HG03103 (cell line): ENCODE measurements around the gene RPRD1B.

Experiments used
- ATAC-seq: cut with Tn5 transposase; IDR thresholded peaks from one replicate; pipeline ENCODE4 v1.9.1; 2021; ENCODE audit warnings: low read depth; ENCODE audit not compliant: unreplicated experiment

Gene RPRD1B

DNA sequence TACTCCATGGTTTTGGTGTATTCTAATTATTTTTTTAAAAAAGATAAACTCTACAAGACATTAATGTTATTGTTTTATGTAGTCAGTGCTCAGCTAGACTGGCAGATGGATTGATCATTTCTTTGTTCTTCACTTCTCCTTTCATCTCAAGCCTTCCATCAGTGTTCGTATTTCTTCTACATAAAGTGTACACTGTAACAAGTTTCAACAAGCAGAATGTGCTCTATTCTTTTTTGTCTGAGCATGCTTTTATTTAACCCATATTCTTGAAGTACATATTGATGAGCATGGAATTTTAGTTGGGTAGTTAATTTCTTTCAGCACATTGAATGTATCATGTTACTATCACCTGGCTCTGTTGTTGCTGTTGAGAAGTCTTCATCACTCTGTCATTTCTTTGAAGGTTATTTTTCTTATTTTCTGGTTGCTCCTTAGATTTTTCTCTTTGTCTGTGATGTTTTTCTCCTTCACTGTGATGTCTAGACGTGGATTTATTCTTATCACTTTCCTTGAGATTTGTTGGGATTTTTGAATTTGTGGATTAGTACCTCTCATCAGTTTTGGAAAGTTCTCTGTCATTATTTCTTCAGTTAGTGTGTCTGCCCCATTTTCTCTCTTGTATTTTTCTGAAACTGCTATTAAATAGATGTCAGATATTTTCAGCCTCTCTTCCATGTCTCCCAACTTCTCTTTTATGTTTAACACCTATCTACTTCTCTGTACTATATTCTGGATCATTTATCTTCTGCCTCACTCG lies 83.0 kb downstream of the RPRD1B start:
- no peak for ATAC-seq

DNA sequence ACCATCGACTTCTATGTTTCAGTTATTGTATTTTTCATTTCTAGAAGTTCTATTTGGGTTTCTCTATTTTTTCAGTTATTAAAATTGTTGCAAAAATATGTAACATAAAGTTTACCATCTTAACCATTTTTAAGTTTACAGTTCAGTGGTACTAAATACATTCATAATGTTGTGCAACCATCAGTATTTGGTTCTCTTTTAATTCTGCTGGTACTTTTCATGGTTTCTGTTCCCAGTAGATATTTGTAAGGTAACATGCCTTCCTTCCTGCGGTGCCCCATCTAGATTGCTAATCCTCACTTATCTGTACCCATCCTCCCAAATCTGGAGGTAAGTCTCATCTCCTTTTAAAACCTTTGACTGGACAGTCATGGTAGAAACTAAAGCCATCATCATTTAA lies 83.7 kb downstream of the RPRD1B start:
- ATAC-seq, result no peak

DNA sequence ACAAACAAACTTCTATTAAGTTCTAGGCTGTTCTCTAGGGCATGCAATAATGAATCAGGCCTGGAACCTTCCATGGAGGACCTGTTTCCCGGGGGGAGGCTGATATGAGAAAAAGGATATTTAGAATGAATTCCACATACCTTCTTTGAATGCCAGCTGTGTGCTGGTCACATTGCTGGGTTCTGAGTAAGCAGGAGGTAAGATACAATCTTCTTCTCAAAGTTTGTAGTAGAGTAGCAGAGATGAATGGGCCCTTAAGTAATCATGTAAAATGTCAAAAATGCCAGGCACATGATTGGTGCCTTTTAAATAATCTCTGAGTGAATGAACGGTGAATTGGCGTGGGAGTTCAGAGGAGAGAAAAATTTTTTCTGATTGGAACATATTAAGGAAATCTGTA lies 84.1 kb downstream of the RPRD1B start:
- no peak for ATAC-seq

DNA sequence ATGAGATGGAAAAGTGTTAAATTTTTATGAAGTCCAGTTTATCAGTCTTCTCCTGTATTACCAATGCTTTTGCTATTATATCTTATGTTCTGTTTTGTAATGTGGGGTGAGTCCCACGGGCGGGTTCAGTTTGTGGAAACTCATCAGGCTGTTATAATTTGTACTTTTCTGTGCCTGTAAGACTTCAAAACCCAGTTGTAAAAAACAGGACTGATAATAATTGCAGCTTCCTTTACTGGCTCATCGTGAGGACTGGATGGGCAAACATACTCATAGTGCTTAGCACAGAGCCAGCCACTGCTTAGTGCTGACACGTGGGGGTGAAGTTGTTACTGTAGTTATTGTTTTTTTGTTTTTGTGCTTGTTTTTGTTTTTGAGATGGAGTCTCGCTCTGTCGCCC lies 85.9 kb downstream of the RPRD1B start:
- ATAC-seq, result no peak

DNA sequence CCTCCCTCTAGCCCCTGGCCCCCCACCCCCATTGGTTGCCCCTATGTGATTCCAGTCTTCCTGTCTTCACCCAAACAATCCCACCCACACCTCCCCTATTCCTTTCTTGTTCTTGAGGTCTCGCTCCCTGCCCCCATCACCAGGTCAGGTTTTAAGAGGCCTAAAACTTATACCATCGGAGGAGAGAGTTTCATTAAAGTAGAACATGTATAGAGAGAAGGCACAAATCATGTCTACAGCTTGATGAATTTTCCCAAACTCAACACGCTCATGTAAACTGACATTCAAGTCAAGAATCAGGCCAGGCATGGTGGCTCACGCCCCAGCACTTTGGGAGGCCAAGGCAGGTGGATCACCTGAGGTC lies 87.1 kb downstream of the RPRD1B start:
- no peak for ATAC-seq

DNA sequence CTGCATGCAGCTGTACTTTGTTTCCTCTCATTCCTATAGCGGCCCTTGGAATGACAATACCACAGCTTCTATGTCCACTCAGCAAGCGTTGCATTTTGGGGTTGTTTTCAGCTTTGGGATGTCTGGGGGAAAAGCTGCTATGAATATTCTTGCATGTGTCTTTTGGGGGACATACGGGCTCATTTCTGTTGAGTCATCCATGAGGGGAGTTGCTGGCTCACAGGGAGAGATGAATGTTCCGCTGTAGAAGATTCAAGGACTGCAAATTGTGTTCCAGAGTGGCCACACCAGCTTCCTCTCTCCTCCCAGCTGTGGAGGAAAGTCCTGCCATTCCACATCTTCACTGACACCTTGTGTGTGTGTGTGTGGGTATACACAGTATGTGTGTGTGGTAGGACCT lies 88.2 kb downstream of the RPRD1B start:
- no peak for ATAC-seq

DNA sequence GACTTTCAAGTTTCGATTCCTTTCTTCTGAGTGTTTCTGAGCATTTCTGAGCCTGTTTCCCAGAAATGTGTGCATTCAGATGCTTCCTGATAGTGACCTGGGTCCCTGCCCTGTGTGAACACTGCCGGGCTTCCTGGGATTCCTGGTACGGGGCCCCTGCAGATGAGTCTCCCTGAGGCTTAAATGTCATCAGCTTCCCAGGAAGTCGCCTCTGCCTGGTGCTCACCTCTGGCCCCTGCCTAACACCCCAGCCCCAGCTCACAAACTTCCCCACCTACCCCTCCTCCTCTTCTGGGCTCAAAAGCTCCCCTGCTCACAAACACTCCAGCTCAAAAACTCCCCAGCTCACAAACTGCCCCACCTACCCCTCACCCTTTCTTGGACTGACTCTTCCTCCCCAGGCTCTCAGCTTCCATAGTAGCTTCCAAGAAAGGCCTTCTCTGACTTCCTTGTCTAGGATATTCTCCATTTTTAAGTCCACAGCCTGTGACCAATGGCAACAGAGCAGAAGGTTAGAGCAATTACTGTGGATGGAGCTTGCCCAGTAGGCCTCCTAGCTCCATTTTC lies 89.6 kb downstream of the RPRD1B start:
- no peak for ATAC-seq

DNA sequence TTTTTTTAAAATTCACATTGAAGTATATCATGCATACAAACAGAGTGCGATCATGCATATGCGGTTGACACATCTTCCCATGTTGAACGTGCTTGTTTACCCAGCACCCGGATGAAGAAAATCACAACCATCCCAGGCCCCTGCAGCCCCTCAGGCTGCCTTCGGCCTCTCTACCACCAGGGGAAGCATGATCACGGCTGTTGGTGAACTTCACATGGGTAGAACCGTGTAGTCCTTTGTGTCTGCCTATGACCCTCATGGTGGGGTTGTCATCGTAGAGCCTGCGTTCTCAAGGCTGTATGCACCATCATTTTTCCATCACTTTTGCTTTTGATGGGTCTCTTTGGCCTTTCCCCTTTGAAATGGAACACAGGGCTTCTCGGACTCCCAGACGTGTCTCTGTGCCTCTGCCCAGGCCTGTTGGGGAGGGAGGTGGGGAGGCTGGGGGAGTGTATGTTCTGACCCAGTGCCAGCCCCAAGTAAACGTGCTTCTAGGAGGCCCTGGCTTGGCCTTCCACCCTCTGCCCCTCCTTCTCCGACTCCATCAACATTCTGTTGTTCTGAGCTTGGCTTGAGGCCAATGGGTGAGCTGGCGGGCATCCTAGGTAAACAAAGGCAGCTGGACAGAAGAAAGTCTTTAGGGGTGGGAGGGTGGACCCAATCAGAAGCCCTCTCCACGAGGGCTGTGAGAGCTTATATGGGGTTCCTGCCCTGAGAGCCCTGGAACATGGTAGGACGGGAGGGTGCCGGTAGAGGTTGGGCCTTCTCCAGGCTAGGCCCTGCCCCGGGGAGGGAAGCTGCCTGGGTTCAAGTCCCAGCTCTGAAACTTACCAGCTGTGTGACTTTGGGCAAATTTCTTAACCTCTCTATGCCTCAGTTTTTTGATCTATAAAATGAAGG lies 91.9 kb downstream of the RPRD1B start:
- ATAC-seq, result no peak

DNA sequence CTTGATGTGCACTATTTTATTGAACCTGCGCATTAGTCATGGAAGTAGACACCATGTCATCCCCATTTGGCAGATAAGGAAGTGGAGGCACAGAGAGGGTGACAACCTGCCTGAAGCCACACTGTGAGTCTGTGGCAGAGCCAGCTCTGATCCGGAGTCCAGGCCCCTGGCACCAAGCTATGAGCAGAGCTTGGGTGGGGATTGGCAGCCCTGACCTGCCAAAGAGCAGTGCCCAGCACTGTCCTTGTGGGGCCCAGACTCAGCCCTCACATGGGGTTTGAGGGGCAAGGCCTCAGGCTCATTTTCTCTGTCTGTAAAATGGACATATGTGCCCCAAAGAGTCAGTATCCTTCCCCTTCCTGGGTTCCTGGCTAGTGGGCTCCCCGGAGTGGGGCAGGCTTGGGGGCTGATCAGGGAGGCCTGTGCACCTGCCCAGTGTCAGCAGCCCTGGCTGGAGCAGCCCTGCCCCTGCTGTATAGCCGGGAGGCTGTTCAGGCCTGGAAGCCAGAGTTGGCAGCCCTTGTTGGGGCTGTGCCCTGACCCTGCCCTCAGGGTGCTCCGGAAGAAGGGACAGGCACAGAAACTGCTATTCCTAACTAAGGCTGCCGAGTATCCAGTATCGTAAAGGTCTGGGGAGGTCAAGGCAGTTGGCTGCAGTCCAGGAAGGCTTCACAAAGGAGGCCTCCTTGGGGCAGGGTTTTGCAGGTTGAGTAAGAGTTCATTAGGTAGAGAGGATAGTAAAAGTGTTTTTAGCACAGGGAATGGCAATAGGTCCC lies 92.8 kb downstream of the RPRD1B start:
- ATAC-seq, result no peak

DNA sequence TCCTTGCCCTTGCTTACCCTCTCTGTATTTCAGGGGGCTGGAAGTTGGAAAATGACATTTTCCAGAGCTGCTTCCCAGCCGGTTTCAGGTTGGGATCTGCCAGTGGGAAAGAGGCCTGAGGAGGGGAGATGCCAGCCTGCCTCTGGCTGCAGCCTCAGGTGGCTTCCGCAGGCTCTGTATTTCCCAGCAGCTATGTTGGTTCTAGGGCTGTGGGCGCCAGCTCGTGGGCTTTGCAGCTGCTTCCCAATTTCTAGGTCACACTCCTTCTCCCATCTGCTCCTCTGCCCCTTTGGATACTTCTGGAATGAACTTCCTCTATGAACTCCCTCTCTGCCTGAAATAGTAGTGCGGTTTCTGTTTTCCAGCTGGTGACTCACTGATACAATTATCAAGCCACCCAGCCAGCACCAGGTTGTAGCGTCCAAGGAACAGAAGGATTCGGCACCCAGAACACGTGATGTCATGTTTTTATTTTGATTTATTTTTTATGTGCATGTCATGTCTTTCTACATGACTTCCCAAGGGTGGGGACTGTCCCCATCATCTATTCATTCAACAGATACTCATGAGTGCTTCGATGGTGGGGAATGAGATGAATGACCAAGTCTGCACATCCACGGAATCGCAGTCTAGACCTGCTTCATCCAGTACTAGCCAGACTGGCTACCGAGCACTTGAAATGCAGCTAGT lies 93.5 kb downstream of the RPRD1B start:
- ATAC-seq, result no peak

DNA sequence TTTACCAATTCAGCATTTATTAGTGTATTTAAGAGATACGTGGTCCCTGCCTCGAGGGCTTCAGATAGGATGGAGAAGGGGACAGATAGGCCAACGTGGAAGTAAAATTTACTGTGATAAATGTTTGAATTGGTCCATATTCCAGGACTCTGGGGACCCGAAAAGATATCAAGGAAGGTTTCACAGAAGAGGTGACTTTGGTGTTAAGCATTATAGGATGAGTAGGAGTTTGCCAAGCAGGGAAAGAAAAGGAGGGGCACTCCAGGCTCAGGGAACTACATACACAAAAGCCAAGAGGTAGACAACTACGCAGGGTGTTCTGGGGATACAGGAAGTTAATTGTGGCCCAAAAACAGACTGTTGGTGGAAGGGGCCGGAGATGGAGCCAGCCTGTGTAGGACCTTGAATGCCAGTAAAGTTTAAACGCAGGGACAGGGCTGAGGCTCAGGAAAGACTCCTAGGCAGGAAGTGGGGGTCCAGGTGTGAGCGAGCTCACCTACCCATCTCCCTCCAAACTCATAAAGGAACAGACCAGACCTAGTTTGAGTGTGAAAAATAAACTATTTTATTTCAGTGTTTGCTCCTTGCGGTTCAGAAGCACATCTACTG lies 94.5 kb downstream of the RPRD1B start:
- no peak for ATAC-seq

DNA sequence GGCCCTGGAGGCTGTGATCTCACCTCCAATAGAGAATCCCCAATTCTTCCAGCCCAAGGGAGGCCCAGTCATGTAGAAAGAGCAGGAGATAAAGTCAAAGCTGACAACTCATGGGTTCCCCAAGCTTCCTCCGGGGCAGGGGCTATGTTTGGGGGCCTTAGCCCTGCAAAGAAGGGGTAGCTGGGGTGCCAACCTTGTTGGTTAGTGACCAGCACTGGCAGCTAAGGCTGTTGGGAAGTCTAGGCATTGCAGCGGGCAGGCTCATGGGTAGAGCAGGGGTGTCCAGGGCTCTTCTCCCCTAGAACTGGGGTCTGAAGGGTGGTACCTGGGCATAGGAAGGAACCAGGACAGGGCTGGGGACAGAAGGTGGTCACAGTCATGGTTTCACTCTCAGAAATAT lies 95.1 kb downstream of the RPRD1B start:
- ATAC-seq, result no peak

DNA sequence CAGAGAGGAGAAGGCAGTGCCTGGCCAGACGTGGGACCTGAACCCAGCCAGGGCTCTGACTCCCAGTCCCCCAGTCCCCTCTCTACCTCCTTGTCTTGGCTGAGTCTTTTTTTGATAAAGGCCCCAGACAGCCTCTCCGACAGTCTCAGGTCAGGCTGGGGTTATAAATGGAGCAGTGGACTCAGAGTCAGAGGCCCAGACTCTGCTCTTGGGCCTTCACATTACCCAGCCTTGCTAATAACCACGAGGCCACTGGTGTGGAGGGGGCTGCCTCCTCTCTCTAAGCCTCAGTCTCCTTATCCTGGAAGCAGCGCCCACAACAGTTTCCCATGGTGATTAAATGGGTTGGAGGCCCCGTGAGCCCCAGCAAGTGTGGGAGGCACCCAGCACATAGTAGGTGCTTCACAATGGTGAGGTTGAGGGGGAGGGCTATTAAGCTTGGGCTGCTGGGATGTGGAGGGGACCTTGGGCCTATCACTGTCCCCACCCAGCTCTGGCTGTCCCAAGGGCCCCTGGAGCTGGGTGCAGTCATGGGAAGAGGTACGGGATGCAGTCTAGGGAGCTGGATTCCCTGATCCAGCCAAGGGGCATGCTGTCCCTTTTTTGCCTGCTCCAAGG lies 95.8 kb downstream of the RPRD1B start:
- ATAC-seq, result no peak

DNA sequence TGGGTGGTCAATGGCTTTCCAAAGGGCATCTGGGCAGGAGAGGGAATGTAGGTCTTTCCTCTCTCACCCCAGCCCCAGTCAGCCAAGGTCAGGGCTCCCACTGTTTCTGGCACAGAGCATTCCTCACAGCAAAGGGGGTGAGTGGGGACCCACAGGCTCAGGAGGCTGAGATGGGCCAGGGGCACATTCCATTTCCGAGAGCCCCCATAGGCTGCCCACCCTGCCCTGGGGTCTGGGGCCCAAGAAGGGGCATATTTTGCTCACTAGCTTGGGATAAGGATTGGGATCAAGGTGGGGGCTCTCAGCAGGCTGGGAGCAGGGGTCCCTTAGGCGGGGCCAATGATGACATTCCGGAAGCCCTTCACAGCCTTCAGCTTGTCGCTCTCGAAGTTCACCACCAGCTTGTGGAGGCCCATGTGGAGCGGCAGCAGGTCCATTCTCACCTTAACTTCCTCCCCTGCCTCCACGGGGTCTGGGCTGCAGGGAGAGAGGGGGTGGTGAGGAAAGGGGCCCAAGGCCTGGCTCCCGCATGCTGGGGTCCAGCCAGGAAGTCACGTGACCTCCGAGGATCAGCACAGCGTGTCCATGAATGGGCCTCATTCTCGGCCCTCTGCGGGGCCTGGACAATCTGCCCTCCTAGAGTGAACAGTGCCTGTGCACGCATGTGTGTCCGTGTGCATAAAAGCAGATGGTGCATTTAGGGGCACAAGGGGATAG lies 96.5 kb downstream of the RPRD1B start:
- no peak for ATAC-seq

DNA sequence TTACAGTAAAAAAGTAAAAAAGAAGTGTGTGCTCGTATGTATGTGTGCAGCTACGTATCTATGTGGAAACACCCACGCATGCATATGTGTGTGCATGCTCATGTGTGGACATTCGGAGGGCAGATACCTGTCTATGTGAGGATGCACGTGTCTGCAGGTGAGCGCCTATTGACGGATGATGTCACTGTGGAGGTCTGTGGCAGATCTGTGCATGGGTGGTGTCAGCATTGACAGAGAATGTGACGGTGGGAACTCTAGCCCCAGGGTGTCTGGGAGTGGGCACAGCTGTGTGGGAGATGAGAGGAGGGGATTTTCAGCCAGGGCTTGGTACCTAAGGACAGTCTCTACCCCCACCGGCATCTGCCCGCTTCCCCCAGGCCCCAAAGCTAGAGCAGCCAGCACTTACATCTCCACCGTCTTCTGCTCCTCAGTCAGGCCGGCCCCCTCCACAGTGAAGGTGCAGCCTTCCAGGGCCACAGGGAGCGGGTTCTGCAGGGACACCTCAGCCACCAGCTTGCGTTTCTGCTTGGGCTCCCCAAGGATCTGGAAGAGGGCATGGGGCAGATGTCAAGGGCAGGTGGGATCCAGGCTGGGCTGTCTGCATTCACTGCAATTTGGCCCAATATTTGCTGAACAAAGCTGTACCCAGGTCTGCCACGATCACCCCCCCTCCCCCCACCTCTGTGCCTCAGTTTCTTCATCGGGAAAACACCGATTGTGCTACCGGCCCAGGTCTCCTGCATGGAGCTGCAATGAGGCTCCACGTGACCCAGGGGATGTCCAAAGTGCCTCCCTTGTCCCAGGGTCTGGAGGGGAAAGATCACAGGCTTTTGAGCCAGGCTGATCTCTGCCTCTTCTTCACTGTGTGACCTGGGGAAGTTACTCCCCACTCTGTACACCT lies 97.4 kb downstream of the RPRD1B start:
- ATAC-seq, result no peak

DNA sequence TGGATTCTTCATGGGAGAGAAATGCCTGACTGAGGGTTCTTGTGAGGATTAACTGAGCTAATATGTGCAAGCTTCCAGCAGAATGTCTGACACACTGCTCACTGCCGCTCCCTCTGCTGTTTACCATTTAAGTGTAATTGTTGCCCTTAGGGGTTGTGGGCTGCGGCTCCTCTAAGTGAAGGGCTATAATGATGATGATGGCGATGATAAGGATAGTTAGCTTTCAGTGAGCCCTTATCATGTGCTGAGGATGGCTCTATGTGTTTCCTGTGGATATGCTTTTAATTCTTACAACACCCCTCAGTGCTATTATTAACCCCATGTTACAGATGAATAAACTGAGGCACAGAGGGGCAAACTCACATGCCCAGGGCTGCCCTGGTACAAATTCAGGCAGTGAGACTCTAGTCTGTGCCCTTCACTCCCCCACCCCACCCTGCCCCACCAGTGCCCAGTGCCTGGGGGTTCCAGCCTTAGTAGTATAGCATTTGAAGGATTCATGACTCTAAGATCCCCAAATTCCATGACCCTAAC lies 98.1 kb downstream of the RPRD1B start:
- ATAC-seq, result no peak

DNA sequence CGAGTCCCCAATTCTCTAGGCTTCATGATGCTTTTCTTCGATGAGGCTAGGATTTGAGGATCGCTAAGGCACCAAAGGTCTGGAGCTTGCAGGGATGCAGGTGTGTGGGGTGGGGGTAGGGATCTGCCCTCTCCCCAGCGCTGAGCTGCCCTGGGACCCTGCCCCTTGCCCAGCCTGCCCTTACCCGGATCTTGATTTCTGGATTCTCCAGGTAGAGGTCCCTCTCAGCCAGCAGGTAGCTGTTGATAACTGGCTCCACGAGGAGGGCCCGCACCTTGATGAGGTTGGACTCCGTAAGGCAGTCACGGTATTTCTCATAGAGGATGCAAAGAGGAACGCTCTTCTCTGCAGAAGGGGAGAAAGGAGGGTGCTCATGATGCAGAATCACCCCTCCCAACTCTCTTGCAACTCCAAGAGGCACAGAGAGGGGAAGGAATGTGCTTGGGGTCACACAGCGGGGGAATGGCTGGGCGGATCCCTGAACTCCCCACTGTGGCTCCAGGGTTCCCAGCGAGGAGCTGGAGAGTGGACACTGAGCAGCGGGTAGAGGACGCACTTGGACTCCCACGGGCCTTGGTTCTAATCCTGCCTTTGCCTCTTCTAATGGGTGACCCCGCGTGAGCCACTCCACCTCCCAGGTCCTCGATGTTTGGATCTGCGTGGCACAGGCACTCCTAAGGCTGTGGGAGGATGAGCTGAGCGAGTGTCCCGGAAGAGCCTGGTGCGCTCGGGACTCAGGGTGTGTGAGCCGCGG lies 98.8 kb downstream of the RPRD1B start:
- ATAC-seq, result no peak
